OCI-M1 (cell line): Measurements from ENCODE around the gene SLC38A3.

Experiments
- DNase-seq: peaks from one replicate; lab custom pipeline; 2025; lab: John Stamatoyannopoulos, UW

SLC38A3 gene

GRCh38 chr3:50192689-50193141, 12.4 kb upstream of the SLC38A3 start:
- peak; percentile 74 for DNase-seq

GRCh38 chr3:50193286-50193685, 11.8 kb upstream of the SLC38A3 start:
- no peak for DNase-seq

GRCh38 chr3:50193746-50194127, 11.3 kb upstream of the SLC38A3 start:
- DNase-seq: no peak

- DNase-seq: peak; percentile 18
Observed at GRCh38 chr3:50194128-50194902, 10.8 kb upstream of the SLC38A3 start.

GRCh38 chr3:50194903-50195500, 10.1 kb upstream of the SLC38A3 start:
- no peak for DNase-seq

- DNase-seq: no peak
Observed at GRCh38 chr3:50195501-50196252, 9.4 kb upstream of the SLC38A3 start.

- DNase-seq: no peak
Observed at GRCh38 chr3:50196253-50196801, 8.7 kb upstream of the SLC38A3 start.

GRCh38 chr3:50201573-50202315, 3.3 kb upstream of the SLC38A3 start:
- peak; percentile 9 for DNase-seq

- DNase-seq: no peak
Observed at GRCh38 chr3:50202353-50203112, 2.5 kb upstream of the SLC38A3 start.

GRCh38 chr3:50203113-50203808, 1.8 kb upstream of the SLC38A3 start:
- no peak for DNase-seq

- DNase-seq: no peak
Observed at GRCh38 chr3:50203809-50204803, 965 bp upstream of the SLC38A3 start.

GRCh38 chr3:50205413-50206276, 574 bp downstream of the SLC38A3 start:
- DNase-seq: no peak

GRCh38 chr3:50207359-50208042, 2.4 kb downstream of the SLC38A3 start:
- no peak for DNase-seq

- DNase-seq: no peak
Observed at GRCh38 chr3:50208677-50209344, 3.7 kb downstream of the SLC38A3 start.

- DNase-seq: no peak
Observed at GRCh38 chr3:50210176-50210509, 5.1 kb downstream of the SLC38A3 start.

- no peak for DNase-seq
Observed at GRCh38 chr3:50210510-50211367, 5.7 kb downstream of the SLC38A3 start.
